Liver (tissue), 9 donors: ENCODE data around the gene PARD3. TPM values are rescaled to one million over a fixed set of nuclear protein-coding genes. Genes with fewer than 3 reads are reported as not detected.

Experiments used
- DNase-seq: peaks from one replicate; pipeline ENCODE4 v3.0.0-alpha.2; 2017; ENCODE audit warnings: low spot score
- H3K27ac ChIP-seq, 2 donors: one replicate each; pipeline ENCODE4 v1.7.0; 2013; ENCODE audit warnings: inconsistent platforms in 2 of 2, low read length in 2 of 2, control low read depth in 1 of 2, low read depth in 1 of 2, mild to moderate bottlenecking in 1 of 2
- H3K27me3 ChIP-seq, 4 donors: one replicate each; pipeline versions ENCODE4 v1.6.1 to v1.7.0; 2013; ENCODE audit warnings: low read length in 3 of 4, inconsistent platforms in 1 of 4, mild to moderate bottlenecking in 1 of 4, moderate library complexity in 1 of 4; ENCODE audit not compliant: control insufficient read depth in 4 of 4, insufficient read depth in 4 of 4
- H3K36me3 ChIP-seq, 4 donors: one replicate each; pipeline versions ENCODE4 v1.6.1 to v1.7.0; 2013; ENCODE audit warnings: low read length in 3 of 4, mild to moderate bottlenecking in 3 of 4, low read depth in 1 of 4, moderate library complexity in 1 of 4; ENCODE audit not compliant: control insufficient read depth in 4 of 4, insufficient read depth in 3 of 4
- H3K4me1 ChIP-seq, 4 donors: one replicate each; pipeline versions ENCODE4 v1.6.1 to v1.7.0; 2013; ENCODE audit warnings: low read length in 3 of 4, mild to moderate bottlenecking in 3 of 4, moderate library complexity in 1 of 4; ENCODE audit not compliant: control insufficient read depth in 4 of 4, insufficient read depth in 4 of 4
- H3K4me3 ChIP-seq, 3 donors: one replicate each; pipeline versions ENCODE4 v1.6.1 to v1.7.0; 2013; ENCODE audit warnings: low read length in 3 of 3, control low read depth in 1 of 3, low read depth in 1 of 3, mild to moderate bottlenecking in 1 of 3
- H3K9ac ChIP-seq, 2 donors: one replicate each; pipeline ENCODE4 v1.7.0; 2013; ENCODE audit warnings: low read length in 2 of 2, mild to moderate bottlenecking in 2 of 2, moderate library complexity in 2 of 2, control low read depth in 1 of 2, low read depth in 1 of 2
- H3K9me3 ChIP-seq, 4 donors: one replicate each; pipeline versions ENCODE4 v1.6.1 to v1.7.0; 2013; ENCODE audit warnings: low read length in 3 of 4; ENCODE audit not compliant: control insufficient read depth in 4 of 4
- EGR1 ChIP-seq, 2 donors: IDR thresholded peaks; 2 replicates each; pipeline ENCODE4 v1.6.1; 2016 to 2018; ENCODE audit warnings: antibody characterized with exemption in 2 of 2, low read depth in 2 of 2
- FOXA1 ChIP-seq: IDR thresholded peaks from 2 replicates; pipeline ENCODE4 v1.6.1; 2016; ENCODE audit warnings: antibody characterized with exemption
- FOXA2 ChIP-seq: IDR thresholded peaks from 2 replicates; pipeline ENCODE4 v1.6.1; 2016; ENCODE audit warnings: antibody characterized with exemption
- GABPA ChIP-seq, 2 donors: IDR thresholded peaks in 1 of 2; conservative IDR thresholded peaks in 1 of 2; 2 replicates each; pipeline ENCODE4 v1.6.1; 2016; ENCODE audit warnings: antibody characterized with exemption in 2 of 2, mild to moderate bottlenecking in 1 of 2, moderate library complexity in 1 of 2
- HNF4A ChIP-seq, 2 donors: conservative IDR thresholded peaks; 2 replicates each; pipeline ENCODE4 v1.6.1; 2016; ENCODE audit warnings: antibody characterized with exemption in 2 of 2, mild to moderate bottlenecking in 2 of 2
- HNF4G ChIP-seq: IDR thresholded peaks from 2 replicates; pipeline ENCODE4 v1.6.1; 2016; ENCODE audit warnings: antibody characterized with exemption
- JUND ChIP-seq, 2 donors: IDR thresholded peaks; 2 replicates each; pipeline ENCODE4 v1.6.1; 2016; ENCODE audit warnings: antibody characterized with exemption in 2 of 2
- NR2F2 ChIP-seq: IDR thresholded peaks from 2 replicates; pipeline ENCODE4 v1.6.1; 2016; ENCODE audit warnings: antibody characterized with exemption
- RAD21 ChIP-seq, 2 donors: IDR thresholded peaks; 2 replicates each; pipeline ENCODE4 v1.6.1; 2016; ENCODE audit warnings: antibody characterized with exemption in 2 of 2, mild to moderate bottlenecking in 2 of 2
- RXRA ChIP-seq, 2 donors: IDR thresholded peaks; 2 replicates each; pipeline ENCODE4 v1.6.1; 2017 to 2018; ENCODE audit warnings: antibody characterized with exemption in 2 of 2, mild to moderate bottlenecking in 1 of 2
- SP1 ChIP-seq: IDR thresholded peaks from 2 replicates; pipeline ENCODE4 v1.6.1; 2018; ENCODE audit warnings: antibody characterized with exemption, mild to moderate bottlenecking
- TAF1 ChIP-seq: conservative IDR thresholded peaks from 2 replicates; pipeline ENCODE4 v1.6.1; 2016; ENCODE audit warnings: antibody characterized with exemption, mild to moderate bottlenecking
- YY1 ChIP-seq: IDR thresholded peaks from 2 replicates; pipeline ENCODE4 v1.6.1; 2016; ENCODE audit warnings: antibody characterized with exemption, mild to moderate bottlenecking
- WGBS: extraction: QIAGEN DNeasy Blood & Tissue Kit; methylation state at CpG from one replicate; pipeline ENCODE4 v1.1.7; 2013; 5-methylcytosine and 5-hydroxymethylcytosine counted together
- polyA plus RNA-seq, 2 donors: library from polyadenylated mRNA; stranded (reverse) in 1 of 2; unstranded in 1 of 2; fragments of 200-250 nt in 1 of 2; fragments of >200 nt in 1 of 2; fragmentation: Nextera tagmentation in 1 of 2; extraction: Ambion mirVana in 1 of 2; gene quantifications; one replicate each; pipeline versions ENCODE4 v1.2.1 to v1.2.3, GENCODE V29; 2013 to 2015
- total RNA-seq, 2 donors: library from RNA; depleted of rRNA; stranded (reverse); fragments of >200 nt; gene quantifications; one replicate each; pipeline ENCODE4 v1.2.3, GENCODE V29; 2014
- TF ChIP-seq, protein P1 (sequence below): IDR thresholded peaks from 2 replicates; pipeline ENCODE4 v1.6.1; 2016; ENCODE audit warnings: antibody characterized with exemption, mild to moderate bottlenecking
- TF ChIP-seq, protein P2 (sequence below): IDR thresholded peaks from 2 replicates; pipeline ENCODE4 v1.6.1; 2016; ENCODE audit warnings: antibody characterized with exemption
- TF ChIP-seq, protein P3 (sequence below): IDR thresholded peaks from 2 replicates; pipeline ENCODE4 v1.6.1; 2016; ENCODE audit warnings: antibody characterized with exemption
- TF ChIP-seq, protein P4 (sequence below): IDR thresholded peaks from 2 replicates; pipeline ENCODE4 v1.6.1; 2016; ENCODE audit warnings: antibody characterized with exemption
- TF ChIP-seq, protein P5 (sequence below): fragments of 150-350 bp; IDR thresholded peaks from 2 replicates; pipeline ENCODE4 v1.5.1; 2017; ENCODE audit warnings: improper control_type of control experiment, low read depth, low read length; ENCODE audit not compliant: missing input control
- donor health status: healthy.
- donor health status: healthy.
- donor health status: healthy.
- donor health status: healthy.
- donor health status: healthy.

The PARD3 gene
- total and polyA plus RNA-seq, 4 donors, result 12.3 to 43.8 (median 13.5) TPM

DNA sequence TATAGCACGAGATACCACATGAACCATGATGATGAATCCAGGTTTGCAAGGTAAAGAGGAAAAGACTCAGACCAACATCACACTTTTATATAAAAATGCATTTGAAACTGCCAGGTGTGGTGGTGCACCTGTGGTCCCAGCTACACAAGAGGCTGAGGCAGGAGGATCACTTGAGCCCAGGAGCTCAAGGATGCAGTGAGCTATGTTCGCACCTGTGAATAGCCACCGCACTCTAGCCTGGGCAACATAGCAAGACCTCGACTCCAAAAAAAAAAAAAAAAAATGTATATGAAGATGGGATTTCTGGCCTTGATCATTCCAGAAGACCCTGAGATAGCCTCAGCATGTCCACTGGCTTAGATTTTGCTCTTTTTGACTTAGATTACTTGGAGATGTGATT lies 161.6 kb downstream of the PARD3 start:
- Histone ChIP-seq H3K9me3 (no peaks in the 10 kb centered on the region), H3K4me3 (no peak overlapping the region), H3K4me1 (peaks cover 4 to 24% (median 21%) of the 10 kb centered on the region in 4 donors), H3K27ac (no peak overlapping the region), H3K36me3 (no peaks in the 10 kb centered on the region), H3K27me3 (no peaks in the 10 kb centered on the region), H3K9ac (no peak overlapping the region)
- WGBS, result 96% methylated on average over 4 of the region's 4 CpGs
- TF ChIP-seq HNF4G (no peak), RAD21 (IDR thresholded peaks at IDR 0.05) (no peak), FOXA1 (no peak), NR2F2 (no peak), RXRA (IDR thresholded peaks at IDR 0.05) (no peak), JUND (IDR thresholded peaks at IDR 0.05) (no peak), FOXA2 (no peak), EGR1 (IDR thresholded peaks at IDR 0.05; ENCODE audit: low read depth in 2 of 2) (no peak)
- TF ChIP-seq, protein P1, sequence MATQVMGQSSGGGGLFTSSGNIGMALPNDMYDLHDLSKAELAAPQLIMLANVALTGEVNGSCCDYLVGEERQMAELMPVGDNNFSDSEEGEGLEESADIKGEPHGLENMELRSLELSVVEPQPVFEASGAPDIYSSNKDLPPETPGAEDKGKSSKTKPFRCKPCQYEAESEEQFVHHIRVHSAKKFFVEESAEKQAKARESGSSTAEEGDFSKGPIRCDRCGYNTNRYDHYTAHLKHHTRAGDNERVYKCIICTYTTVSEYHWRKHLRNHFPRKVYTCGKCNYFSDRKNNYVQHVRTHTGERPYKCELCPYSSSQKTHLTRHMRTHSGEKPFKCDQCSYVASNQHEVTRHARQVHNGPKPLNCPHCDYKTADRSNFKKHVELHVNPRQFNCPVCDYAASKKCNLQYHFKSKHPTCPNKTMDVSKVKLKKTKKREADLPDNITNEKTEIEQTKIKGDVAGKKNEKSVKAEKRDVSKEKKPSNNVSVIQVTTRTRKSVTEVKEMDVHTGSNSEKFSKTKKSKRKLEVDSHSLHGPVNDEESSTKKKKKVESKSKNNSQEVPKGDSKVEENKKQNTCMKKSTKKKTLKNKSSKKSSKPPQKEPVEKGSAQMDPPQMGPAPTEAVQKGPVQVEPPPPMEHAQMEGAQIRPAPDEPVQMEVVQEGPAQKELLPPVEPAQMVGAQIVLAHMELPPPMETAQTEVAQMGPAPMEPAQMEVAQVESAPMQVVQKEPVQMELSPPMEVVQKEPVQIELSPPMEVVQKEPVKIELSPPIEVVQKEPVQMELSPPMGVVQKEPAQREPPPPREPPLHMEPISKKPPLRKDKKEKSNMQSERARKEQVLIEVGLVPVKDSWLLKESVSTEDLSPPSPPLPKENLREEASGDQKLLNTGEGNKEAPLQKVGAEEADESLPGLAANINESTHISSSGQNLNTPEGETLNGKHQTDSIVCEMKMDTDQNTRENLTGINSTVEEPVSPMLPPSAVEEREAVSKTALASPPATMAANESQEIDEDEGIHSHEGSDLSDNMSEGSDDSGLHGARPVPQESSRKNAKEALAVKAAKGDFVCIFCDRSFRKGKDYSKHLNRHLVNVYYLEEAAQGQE, result no peak
- DNase-seq, result no peak

DNA sequence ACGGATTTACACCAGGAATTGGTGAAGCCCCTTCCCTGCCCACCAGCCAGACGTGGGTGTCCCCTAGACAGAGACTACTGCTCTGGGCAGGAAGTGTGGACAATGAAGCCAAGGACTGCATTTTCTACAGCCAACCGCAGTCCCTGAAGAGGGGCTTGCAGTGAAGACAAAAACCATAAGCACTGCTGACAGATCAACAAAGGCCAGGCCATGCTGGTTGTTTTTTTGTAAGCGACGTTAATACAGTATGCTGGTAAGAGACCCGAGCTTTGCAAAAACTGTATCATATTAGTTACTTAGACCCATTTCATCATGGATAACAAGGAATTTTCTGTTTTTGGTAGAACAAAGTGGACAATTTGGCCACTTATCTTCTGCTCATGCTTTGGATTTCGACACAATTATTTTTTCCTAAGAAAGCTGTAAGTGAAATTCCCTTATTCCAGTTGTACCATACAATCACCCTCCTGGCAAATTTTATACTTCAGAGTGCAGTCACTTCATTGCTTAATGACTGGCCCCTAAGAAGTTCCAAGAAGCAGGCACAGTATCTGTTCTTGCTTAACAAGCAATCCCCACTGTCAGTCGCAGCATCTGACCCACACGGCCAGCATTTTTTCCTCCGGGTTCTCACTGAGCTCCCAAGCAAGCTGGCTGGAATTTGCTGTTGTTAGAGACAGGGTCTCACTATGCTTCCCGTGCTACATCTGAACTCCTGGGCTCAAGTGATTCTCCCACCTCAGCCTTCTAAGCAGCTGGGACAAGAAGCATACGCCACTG lies 163.5 kb downstream of the PARD3 start:
- no peak for TF ChIP-seq EGR1 (IDR thresholded peaks at IDR 0.05; ENCODE audit: low read depth in 2 of 2)
- TF ChIP-seq, protein P2, sequence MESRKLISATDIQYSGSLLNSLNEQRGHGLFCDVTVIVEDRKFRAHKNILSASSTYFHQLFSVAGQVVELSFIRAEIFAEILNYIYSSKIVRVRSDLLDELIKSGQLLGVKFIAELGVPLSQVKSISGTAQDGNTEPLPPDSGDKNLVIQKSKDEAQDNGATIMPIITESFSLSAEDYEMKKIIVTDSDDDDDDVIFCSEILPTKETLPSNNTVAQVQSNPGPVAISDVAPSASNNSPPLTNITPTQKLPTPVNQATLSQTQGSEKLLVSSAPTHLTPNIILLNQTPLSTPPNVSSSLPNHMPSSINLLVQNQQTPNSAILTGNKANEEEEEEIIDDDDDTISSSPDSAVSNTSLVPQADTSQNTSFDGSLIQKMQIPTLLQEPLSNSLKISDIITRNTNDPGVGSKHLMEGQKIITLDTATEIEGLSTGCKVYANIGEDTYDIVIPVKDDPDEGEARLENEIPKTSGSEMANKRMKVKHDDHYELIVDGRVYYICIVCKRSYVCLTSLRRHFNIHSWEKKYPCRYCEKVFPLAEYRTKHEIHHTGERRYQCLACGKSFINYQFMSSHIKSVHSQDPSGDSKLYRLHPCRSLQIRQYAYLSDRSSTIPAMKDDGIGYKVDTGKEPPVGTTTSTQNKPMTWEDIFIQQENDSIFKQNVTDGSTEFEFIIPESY, result no peak
- TF ChIP-seq GABPA (IDR thresholded peaks at IDR 0.05 in 1 of 2, conservative IDR thresholded peaks at IDR 0.05 in 1 of 2), result no peak
- TF ChIP-seq, protein P3, sequence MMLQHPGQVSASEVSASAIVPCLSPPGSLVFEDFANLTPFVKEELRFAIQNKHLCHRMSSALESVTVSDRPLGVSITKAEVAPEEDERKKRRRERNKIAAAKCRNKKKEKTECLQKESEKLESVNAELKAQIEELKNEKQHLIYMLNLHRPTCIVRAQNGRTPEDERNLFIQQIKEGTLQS, result no peak
- TF ChIP-seq, protein P4, sequence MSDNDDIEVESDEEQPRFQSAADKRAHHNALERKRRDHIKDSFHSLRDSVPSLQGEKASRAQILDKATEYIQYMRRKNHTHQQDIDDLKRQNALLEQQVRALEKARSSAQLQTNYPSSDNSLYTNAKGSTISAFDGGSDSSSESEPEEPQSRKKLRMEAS, result no peak
- TF ChIP-seq RXRA (IDR thresholded peaks at IDR 0.05), result no peak
- TF ChIP-seq, protein P1, result no peak
- no peak for TF ChIP-seq SP1
- TF ChIP-seq HNF4A (conservative IDR thresholded peaks at IDR 0.05), result no peak
- no peak for TF ChIP-seq FOXA1
- TF ChIP-seq FOXA2, result no peak
- no peak for TF ChIP-seq TAF1
- no peak for TF ChIP-seq JUND (IDR thresholded peaks at IDR 0.05)
- no peak for TF ChIP-seq YY1
- TF ChIP-seq, protein P5, sequence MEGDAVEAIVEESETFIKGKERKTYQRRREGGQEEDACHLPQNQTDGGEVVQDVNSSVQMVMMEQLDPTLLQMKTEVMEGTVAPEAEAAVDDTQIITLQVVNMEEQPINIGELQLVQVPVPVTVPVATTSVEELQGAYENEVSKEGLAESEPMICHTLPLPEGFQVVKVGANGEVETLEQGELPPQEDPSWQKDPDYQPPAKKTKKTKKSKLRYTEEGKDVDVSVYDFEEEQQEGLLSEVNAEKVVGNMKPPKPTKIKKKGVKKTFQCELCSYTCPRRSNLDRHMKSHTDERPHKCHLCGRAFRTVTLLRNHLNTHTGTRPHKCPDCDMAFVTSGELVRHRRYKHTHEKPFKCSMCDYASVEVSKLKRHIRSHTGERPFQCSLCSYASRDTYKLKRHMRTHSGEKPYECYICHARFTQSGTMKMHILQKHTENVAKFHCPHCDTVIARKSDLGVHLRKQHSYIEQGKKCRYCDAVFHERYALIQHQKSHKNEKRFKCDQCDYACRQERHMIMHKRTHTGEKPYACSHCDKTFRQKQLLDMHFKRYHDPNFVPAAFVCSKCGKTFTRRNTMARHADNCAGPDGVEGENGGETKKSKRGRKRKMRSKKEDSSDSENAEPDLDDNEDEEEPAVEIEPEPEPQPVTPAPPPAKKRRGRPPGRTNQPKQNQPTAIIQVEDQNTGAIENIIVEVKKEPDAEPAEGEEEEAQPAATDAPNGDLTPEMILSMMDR, result no peak
- no peak for TF ChIP-seq RAD21 (IDR thresholded peaks at IDR 0.05)
- no peak for TF ChIP-seq HNF4G
- no peak for TF ChIP-seq NR2F2

More for the DNA sequence above, 163.5 kb downstream of the PARD3 start:
- Histone ChIP-seq H3K27me3 (no peaks in the 10 kb centered on the region), H3K9me3 (no peaks in the 10 kb centered on the region), H3K9ac (no peak overlapping the region), H3K27ac (no peak overlapping the region), H3K36me3 (no peaks in the 10 kb centered on the region), H3K4me1 (peaks cover 1 to 18% (median 14%) of the 10 kb centered on the region in 4 donors), H3K4me3 (no peak overlapping the region)
- 84% methylated on average over 12 of the region's 12 CpGs for WGBS
- DNase-seq, result no peak
